GM12801 (cell line): ENCODE data around the gene PCDHGA1.
"Not testable (repeated sequence)": the region's sequence is repeated elsewhere in the genome, so short reads cannot be mapped to it uniquely, and the experiment has no call there.

ENCODE experiments used
- CTCF ChIP-seq: IDR thresholded peaks from one replicate; pipeline ENCODE4 v1.5.1; 2011; ENCODE audit warnings: control low read depth; ENCODE audit not compliant: insufficient read length; ENCODE audit errors: extremely low read depth

PCDHGA1 gene

GRCh38 chr5:141384471-141385267, 54.4 kb downstream of the PCDHGA1 start:
- no peak for TF ChIP-seq CTCF

DNA sequence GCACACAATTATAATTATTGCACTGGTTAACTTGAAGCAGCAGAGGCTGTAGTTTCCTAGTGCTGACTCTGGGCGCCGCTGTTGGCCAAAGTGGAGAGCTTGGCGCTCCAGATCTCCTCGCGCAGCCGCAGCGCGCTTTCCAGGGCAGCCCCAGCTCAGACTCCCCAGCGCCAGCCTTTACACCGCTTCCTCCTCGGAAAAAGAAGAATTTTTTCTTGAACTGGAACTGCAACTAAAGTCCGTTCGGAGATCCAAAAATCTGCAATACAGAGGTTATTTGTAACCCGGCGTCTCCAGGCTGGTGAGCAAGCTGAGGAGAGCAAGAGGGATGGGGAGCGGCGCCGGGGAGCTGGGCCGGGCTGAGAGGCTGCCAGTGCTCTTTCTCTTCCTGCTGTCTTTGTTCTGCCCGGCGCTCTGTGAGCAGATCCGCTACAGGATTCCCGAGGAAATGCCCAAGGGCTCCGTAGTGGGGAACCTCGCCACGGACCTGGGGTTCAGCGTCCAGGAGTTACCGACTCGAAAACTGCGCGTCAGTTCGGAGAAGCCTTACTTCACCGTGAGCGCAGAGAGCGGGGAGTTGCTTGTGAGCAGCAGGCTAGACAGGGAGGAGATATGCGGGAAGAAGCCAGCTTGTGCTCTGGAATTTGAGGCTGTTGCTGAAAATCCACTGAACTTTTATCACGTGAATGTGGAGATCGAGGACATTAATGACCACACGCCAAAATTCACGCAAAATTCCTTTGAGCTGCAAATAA, 57.4 kb downstream of the PCDHGA1 start, which contains the start of gene PCDHGB4:
Gene PCDHGB4 (plus strand): TSS at position 142 of the 755 bp plus-strand sequence. CDS start 187 bp downstream, at position 329.
- not testable (repeated sequence) for TF ChIP-seq CTCF

- TF ChIP-seq CTCF: no peak
Observed at GRCh38 chr5:141388661-141389060, 58.3 kb downstream of the PCDHGA1 start.

DNA sequence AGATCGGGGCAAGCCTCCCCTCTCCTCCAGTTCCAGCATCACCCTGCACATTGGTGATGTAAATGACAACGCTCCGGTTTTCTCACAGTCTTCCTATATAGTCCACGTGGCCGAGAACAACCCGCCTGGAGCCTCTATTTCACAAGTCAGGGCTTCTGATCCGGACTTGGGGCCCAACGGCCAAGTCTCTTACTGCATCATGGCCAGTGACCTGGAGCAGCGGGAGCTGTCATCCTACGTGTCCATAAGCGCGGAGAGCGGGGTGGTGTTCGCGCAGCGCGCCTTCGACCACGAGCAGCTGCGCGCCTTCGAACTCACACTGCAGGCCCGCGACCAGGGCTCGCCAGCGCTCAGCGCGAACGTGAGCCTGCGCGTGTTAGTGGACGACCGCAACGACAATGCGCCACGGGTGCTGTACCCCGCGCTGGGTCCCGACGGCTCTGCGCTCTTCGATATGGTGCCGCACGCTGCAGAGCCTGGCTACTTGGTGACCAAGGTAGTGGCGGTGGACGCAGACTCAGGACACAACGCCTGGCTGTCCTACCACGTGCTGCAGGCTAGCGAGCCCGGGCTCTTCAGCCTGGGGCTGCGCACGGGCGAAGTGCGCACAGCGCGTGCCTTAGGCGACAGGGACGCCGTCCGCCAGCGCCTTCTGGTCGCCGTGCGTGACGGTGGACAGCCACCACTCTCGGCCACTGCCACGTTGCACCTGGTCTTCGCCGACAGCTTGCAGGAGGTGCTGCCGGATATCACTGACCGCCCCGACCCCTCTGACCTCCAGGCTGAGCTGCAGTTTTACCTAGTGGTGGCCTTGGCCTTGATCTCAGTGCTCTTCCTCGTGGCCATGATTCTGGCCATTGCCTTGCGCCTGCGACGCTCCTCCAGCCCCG, 59.1 kb downstream of the PCDHGA1 start:
- no peak for TF ChIP-seq CTCF

DNA sequence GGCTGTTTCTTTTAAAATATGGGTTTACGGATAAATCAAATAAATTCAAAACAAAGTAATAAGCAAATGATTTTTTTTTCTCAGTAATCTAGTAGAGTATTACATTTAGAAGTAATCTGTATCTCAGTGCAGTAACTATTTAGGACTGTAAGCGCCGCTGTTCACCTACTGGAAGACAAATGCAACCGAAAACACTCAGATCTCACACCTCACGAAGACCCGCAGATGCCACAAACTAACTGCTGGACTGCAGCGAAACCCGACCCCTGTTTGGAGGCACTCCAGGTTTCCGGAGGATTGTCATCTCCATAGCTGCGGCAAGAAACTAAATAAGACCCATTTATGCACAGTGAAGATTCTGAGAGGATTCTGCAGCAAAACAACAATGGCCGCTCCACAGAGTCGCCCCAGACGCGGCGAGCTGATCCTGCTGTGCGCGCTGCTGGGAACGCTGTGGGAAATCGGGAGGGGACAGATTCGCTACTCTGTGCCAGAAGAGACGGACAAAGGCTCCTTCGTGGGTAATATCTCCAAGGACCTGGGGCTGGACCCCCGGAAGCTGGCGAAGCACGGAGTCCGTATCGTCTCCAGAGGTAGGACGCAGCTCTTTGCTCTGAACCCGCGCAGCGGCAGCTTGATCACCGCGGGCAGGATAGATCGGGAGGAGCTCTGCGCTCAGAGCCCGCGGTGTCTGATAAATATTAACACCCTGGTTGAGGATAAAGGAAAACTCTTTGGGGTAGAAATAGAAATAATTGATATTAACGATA, 62.3 kb downstream of the PCDHGA1 start, which contains the start of gene PCDHGA8:
Gene PCDHGA8 (plus strand): TSS at position 205 of the 770 bp plus-strand sequence. CDS start 181 bp downstream, at position 386.
- TF ChIP-seq CTCF: no peak

GRCh38 chr5:141393267-141393666, 63.0 kb downstream of the PCDHGA1 start:
- no peak for TF ChIP-seq CTCF
